NCI-H1048 (cell line): ENCODE data around the gene ATXN10.
"Not testable (repeated sequence)": the region's sequence is repeated elsewhere in the genome, so short reads cannot be mapped to it uniquely, and the experiment has no call there.

Experiments used
- DNase-seq: peaks from one replicate; lab custom pipeline; 2025; lab: John Stamatoyannopoulos, UW

Gene ATXN10

GRCh38 chr22:45671783-45672563 lies at the start of gene ATXN10:
ATXN10 (plus strand) TSS chr22:45671834; CDS start chr22:45672064, 230 bp downstream.
- no peak for DNase-seq

GRCh38 chr22:45621836-45622600 lies 49.6 kb upstream of the ATXN10 start:
- no peak for DNase-seq

- not testable (repeated sequence) for DNase-seq
Observed at GRCh38 chr22:45623464-45624145, 48.0 kb upstream of the ATXN10 start.

- DNase-seq = no peak
Observed at GRCh38 chr22:45626198-45626651, 45.4 kb upstream of the ATXN10 start.

GRCh38 chr22:45627489-45628233 lies 44.0 kb upstream of the ATXN10 start:
- no peak for DNase-seq

- no peak for DNase-seq
Observed at GRCh38 chr22:45628515-45628914, 43.1 kb upstream of the ATXN10 start.

GRCh38 chr22:45629469-45630089 lies 42.1 kb upstream of the ATXN10 start:
- no peak for DNase-seq

GRCh38 chr22:45630436-45630835 lies 41.2 kb upstream of the ATXN10 start:
- DNase-seq = no peak

- DNase-seq = no peak
Observed at GRCh38 chr22:45631140-45631840, 40.3 kb upstream of the ATXN10 start.

GRCh38 chr22:45631841-45632238 lies 39.8 kb upstream of the ATXN10 start:
- DNase-seq = no peak

GRCh38 chr22:45632791-45633515 lies 38.7 kb upstream of the ATXN10 start:
- DNase-seq = no peak

GRCh38 chr22:45636683-45637082 lies 35.0 kb upstream of the ATXN10 start:
- DNase-seq = no peak

GRCh38 chr22:45638197-45638596 lies 33.4 kb upstream of the ATXN10 start:
- DNase-seq = no peak

- DNase-seq = no peak
Observed at GRCh38 chr22:45638834-45639746, 32.5 kb upstream of the ATXN10 start.

GRCh38 chr22:45639747-45640102 lies 31.9 kb upstream of the ATXN10 start:
- no peak for DNase-seq

GRCh38 chr22:45640291-45640940 lies 31.2 kb upstream of the ATXN10 start:
- no peak for DNase-seq

GRCh38 chr22:45640941-45641621 lies 30.6 kb upstream of the ATXN10 start:
- DNase-seq = no peak

- no peak for DNase-seq
Observed at GRCh38 chr22:45642986-45643385, 28.6 kb upstream of the ATXN10 start.
